Measurements from ENCODE around the gene MAP1LC3B.
A peak's percentile ranks its signal among the peaks of the same experiment; 100 is the strongest.

The MAP1LC3B gene

GRCh38 chr16:87391950-87392820 lies at the start of gene MAP1LC3B:
Gene MAP1LC3B (plus strand): TSS chr16:87392336. CDS start chr16:87392428, 92 bp downstream.
- DNase-seq (ENCODE audit: low read depth), result peak; percentile 94

DNA sequence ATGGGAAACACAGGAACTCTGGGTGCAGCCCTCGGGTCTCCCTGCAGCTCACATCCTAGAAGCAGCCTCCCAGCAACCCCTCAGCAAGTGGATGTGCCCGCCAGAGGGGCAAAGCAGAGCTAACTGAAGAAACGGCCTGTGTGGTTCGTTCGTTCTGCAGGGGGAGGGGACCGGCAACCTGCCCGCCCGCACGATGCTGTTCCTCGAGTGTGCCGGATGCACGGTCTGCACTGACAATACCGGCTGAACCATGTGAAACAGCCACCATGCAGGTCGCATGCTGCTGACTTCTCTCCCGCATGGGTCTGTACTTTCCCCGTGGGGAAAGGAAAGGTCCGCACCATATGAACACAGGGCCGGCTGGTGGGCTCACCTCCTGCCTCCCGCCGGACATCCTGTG lies 49.6 kb upstream of the MAP1LC3B start:
- DNase-seq (ENCODE audit: low read depth), result no peak

DNA sequence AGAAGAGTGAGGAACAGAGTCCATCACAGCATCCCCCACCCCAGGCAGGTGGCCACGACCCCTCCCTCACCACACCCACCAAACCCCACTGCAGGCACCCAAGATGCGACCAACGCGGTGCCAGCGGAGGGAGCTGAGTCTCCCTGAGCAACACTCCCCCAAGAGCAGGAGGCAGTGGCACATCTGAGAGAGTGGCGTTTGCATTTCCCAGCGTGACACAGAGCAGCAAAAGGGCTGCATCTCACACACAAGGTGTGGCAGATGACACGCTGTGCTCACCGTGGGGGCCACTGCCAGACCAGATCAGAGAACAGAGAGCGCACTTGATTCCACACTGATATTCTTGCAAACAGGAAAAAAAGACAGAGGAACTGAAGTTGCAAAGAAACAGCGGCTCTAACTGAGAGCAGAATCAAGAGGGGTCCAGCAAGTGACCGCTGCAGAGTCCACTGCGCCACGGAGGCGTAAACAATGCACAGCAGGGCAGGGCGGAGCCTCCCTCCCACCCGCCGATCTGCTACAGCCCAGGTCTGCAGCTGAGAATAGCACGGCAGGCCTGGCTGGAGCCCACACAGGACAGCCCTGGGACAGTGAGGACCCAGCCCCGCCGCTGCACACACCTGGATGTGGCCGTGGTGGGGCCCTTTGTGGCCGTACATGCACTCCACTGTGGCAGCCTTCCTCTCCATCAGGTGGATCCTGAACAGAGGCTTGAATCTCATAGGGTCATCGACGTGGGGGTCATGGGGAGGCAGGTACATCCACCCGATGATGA lies 49.0 kb upstream of the MAP1LC3B start:
- no peak for DNase-seq (ENCODE audit: low read depth)

DNA sequence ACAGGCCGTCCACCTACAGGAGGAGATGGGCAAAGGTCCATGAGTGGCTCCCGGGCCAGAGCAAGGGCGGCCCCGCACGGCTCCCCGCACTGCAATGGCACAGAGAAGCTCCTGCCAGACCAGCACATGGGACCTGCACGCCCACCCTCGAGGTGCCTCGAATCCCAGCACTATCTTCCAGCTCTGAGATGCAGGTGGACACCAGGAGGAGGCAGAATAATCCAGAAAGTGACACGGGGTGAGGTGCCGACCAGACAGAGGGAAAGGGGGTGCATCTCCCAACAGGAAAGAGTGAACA lies 48.4 kb upstream of the MAP1LC3B start:
- DNase-seq (ENCODE audit: low read depth), result no peak

- DNase-seq (ENCODE audit: low read depth), result no peak
Observed at GRCh38 chr16:87344165-87344930, 47.8 kb upstream of the MAP1LC3B start.

GRCh38 chr16:87344931-87345631 lies 47.1 kb upstream of the MAP1LC3B start:
- DNase-seq (ENCODE audit: low read depth), result peak; percentile 21

- DNase-seq (ENCODE audit: low read depth), result no peak
Observed at GRCh38 chr16:87345726-87346424, 46.3 kb upstream of the MAP1LC3B start.

DNA sequence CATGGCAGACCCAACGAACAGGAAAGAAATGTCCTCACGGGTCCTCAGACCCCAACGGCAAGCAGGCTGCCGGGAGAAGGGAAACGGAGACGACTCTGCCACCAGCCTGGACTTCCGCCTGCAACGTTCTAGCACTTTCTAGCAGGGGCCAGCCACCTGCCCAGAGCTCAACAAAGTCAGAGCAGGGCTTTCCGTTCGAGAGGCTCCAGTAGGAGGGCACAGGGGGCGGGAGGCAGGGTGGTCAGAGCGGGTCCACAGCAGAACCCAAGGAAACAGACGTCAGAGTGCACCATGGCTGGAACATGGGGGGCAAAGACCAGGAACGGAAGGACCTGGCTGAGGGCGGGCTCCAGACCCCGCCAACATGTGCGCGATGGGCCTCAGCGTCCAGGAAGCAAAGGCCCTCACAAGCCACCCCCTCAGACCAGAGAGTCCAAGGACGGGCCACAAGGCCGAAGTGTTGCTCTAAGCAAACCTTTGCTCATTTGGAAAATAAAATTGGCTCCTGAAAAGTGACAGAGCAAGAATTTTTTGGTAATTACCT lies 45.5 kb upstream of the MAP1LC3B start:
- no peak for DNase-seq (ENCODE audit: low read depth)

GRCh38 chr16:87347932-87348615 lies 44.1 kb upstream of the MAP1LC3B start:
- DNase-seq (ENCODE audit: low read depth), result no peak

GRCh38 chr16:87348616-87349157 lies 43.4 kb upstream of the MAP1LC3B start:
- DNase-seq (ENCODE audit: low read depth), result no peak

GRCh38 chr16:87350031-87350430 lies 42.1 kb upstream of the MAP1LC3B start:
- no peak for DNase-seq (ENCODE audit: low read depth)

DNA sequence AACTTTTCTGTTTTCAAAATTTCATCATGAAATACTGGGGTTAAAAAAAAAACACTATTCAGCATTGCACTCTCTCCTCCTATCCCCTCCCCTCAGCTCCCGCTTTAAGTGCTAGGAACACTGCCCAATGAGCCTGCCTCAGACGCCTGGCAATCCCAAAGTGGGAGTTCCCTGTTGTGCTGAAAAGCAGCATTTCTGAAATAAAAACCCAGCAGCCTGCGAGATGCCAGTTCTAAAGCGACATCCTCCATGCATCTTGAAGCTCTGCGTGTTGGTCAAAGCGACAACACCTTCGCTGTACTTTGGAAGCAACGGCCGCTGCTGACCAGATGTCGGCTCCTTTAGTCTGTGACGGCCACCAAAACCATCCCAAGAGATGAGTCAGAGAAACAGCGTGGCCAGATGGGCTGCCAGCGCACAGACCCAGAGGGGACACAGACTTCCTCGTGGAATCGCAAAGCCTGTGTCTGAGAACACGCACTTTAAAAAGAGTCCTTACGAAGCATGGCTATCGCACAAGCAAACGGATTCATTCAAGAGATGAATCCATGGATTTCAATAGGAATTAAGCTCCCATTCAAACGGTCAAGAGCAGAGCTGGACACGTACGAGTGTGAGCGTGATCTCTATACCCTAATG lies 41.3 kb upstream of the MAP1LC3B start:
- no peak for DNase-seq (ENCODE audit: low read depth)

- no peak for DNase-seq (ENCODE audit: low read depth)
Observed at GRCh38 chr16:87351320-87351698, 40.8 kb upstream of the MAP1LC3B start.

- no peak for DNase-seq (ENCODE audit: low read depth)
Observed at GRCh38 chr16:87352818-87353217, 39.3 kb upstream of the MAP1LC3B start.

DNA sequence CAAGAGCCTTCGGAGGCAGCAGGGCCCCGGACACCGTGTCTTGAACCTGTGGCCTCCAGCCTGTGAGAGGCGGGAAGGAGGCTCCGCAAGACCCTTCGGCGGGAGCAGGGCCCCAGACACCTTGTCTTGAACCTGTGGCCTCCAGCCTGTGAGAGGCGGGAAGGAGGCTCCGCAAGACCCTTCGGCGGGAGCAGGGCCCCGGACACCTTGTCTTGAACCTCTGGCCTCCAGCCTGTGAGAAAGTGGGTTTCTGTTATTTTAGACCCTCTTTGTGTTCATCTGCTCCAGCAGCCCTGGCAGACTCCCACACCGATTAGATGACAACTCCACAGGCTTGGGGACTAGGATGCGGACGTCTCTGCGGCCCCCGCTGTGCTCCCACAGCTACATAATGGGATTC lies 38.5 kb upstream of the MAP1LC3B start:
- DNase-seq (ENCODE audit: low read depth), result no peak

DNA sequence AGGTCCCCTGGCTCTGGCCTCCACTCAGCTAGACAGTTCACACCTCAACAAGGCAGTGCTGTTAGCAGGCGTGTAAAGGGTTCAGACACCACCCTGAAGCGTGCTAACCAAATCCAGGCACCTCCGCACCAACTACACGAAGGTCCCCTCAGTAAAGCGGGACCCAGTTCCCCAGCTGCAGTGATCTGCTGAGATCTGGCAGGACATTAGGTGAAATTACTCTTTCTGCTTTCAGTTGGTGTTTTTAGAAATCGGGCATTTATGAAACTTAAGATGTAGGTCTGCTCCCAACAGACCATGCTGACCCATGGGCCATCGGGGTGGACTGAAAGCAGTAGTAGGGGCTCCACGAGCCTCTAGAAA lies 35.7 kb upstream of the MAP1LC3B start:
- DNase-seq (ENCODE audit: low read depth), result no peak

DNA sequence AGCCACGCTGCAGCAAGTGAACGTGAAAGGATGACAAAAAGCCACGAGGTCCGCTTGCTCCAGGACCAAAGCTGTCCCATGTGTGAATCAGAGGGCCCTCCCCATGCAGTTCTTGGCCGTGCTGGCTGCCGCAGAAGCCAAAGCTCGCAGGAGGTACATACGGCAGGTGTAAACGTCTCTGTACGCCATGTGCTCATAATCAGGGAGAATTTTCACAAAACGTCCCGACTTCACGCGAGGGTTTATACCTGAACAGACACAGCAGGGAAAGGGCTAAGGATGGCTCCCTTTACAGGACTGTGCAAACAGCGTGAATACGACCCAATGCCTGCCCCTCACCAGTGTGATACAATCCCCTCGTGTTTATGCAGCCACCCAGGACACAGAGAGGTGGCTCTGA lies 33.9 kb upstream of the MAP1LC3B start:
- DNase-seq (ENCODE audit: low read depth), result no peak

- no peak for DNase-seq (ENCODE audit: low read depth)
Observed at GRCh38 chr16:87358696-87359095, 33.4 kb upstream of the MAP1LC3B start.

GRCh38 chr16:87359121-87359520 lies 33.0 kb upstream of the MAP1LC3B start:
- DNase-seq (ENCODE audit: low read depth), result no peak
